ENCODE results near the gene RBM39. TPM values are rescaled to one million over a fixed set of nuclear protein-coding genes. Genes with fewer than 3 reads are reported as not detected.

Gene RBM39
- total RNA-seq, 1 experiment from 2014 or later = 347 TPM

GRCh38 chr20:35654415-35654814 lies 87.6 kb downstream of the RBM39 start:
- H3K23me2 ChIP-seq (ENCODE audit: insufficient read length, low read depth, low read length, poor library complexity, severe bottlenecking) = no peaks in the 10 kb centered on the region
- no peak overlapping the region for H2BK20ac ChIP-seq (ENCODE audit: low read depth, low read length, poor library complexity, severe bottlenecking)
- H3K27me3 ChIP-seq (ENCODE audit: insufficient read depth, low read length) = no peaks in the 10 kb centered on the region
- no peak overlapping the region for H2AK5ac ChIP-seq (ENCODE audit: insufficient read length, low read length)
- TF ChIP-seq CTCF (conservative IDR thresholded peaks at IDR 0.05) = no peak
- H2AFZ ChIP-seq (ENCODE audit: low read length) = no peak overlapping the region
- no peak overlapping the region for H3K27ac Mint-ChIP-seq
- H3K9ac ChIP-seq (ENCODE audit: extremely low read depth, insufficient read length, low read length) = no peak overlapping the region
- no peaks in the 10 kb centered on the region for H3K9me3 Mint-ChIP-seq
- no peak overlapping the region for H3K56ac ChIP-seq (ENCODE audit: insufficient read length, low read depth, low read length)
- H2BK120ac ChIP-seq (ENCODE audit: low read depth, low read length, poor library complexity, severe bottlenecking) = no peak overlapping the region
- H3T11ph ChIP-seq (ENCODE audit: low read length) = no peak overlapping the region
- no peak for DNase-seq
- no peak overlapping the region for H3K4me2 ChIP-seq (ENCODE audit: insufficient read depth, insufficient read length, low read length)
- peaks cover 64% of the 10 kb centered on the region for H3K79me2 ChIP-seq (ENCODE audit: insufficient read depth, low read length)
- H4K91ac ChIP-seq (ENCODE audit: insufficient read length, low read depth, low read length) = no peak overlapping the region
- H3K18ac ChIP-seq (ENCODE audit: insufficient read length, low read depth, low read length) = no peak overlapping the region
- H3K23ac ChIP-seq (ENCODE audit: insufficient read length, low read depth, low read length) = no peak overlapping the region
- H2BK5ac ChIP-seq (ENCODE audit: insufficient read length, low read length) = no peak overlapping the region
- H4K5ac ChIP-seq (ENCODE audit: insufficient read length, low read depth, low read length) = no peak overlapping the region
- peaks cover 11 to 12% of the 10 kb centered on the region in 2 experiments for H3K4me1 Mint-ChIP-seq
- no peaks in the 10 kb centered on the region for H3K9me3 ChIP-seq (ENCODE audit: control insufficient read depth, low read depth, low read length)
- H3K79me1 ChIP-seq (ENCODE audit: insufficient read depth, low read depth, low read length, poor library complexity, severe bottlenecking) = peaks cover 5% of the 10 kb centered on the region
- no peak overlapping the region for H3K4me3 Mint-ChIP-seq
- H4K20me1 ChIP-seq (ENCODE audit: control insufficient read depth, insufficient read depth, insufficient read length) = peaks cover 4% of the 10 kb centered on the region
- H3K27me3 Mint-ChIP-seq (ENCODE audit: low read depth) = no peaks in the 10 kb centered on the region
- no peak overlapping the region for H2BK12ac ChIP-seq (ENCODE audit: insufficient read length, low read depth, low read length)
- no peak overlapping the region for H3K14ac ChIP-seq (ENCODE audit: insufficient read depth, low read length)
- no peaks in the 10 kb centered on the region for H3K4me1 ChIP-seq (ENCODE audit: insufficient read depth, low read length)
- H4K8ac ChIP-seq (replicated peaks; ENCODE audit: insufficient read length, low read depth, low read length) = no peak overlapping the region
- H3K36me3 Mint-ChIP-seq (ENCODE audit: insufficient read depth in 1 of 3, low read depth in 3 of 3) = peaks cover 2 to 24% (median 18%) of the 10 kb centered on the region in 3 experiments; a peak in 5 of 7 replicates
- H2BK15ac ChIP-seq (ENCODE audit: low read depth, low read length) = no peak overlapping the region
- H3K4ac ChIP-seq (ENCODE audit: low read depth, low read length) = no peak overlapping the region
- no peak overlapping the region for H3K27ac ChIP-seq (ENCODE audit: insufficient read length, low read depth, low read length)
- no CpG with 5 or more reads among the region's 9 CpGs for WGBS (ENCODE audit: extremely low coverage, insufficient read length, low lambda C conversion rate)

Data from H9 (cell line).